ENCODE data around the gene RGS12.

RGS12 gene

GRCh38 chr4:3292571-3293400 is at the start of gene RGS12:
Gene RGS12 (plus strand): TSS chr4:3293021. CDS start chr4:3316171, 23,150 bp downstream.
- no peak for TF ChIP-seq CTCF (IDR thresholded peaks at IDR 0.05; ENCODE audit: extremely low read depth, missing control alignments)
- peak; percentile 99 for DNase-seq (ENCODE audit: low spot score)

DNA sequence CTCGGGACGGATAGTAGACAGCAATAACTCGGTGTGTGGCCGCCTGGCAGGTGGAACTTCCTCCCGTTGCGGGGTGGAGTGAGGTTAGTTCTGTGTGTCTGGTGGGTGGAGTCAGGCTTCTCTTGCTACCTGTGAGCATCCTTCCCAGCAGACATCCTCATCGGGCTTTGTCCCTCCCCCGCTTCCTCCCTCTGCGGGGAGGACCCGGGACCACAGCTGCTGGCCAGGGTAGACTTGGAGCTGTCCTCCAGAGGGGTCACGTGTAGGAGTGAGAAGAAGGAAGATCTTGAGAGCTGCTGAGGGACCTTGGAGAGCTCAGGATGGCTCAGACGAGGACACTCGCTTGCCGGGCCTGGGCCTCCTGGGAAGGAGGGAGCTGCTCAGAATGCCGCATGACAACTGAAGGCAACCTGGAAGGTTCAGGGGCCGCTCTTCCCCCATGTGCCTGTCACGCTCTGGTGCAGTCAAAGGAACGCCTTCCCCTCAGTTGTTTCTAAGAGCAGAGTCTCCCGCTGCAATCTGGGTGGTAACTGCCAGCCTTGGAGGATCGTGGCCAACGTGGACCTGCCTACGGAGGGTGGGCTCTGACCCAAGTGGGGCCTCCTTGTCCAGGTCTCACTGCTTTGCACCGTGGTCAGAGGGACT is 49.6 kb upstream of the RGS12 start:
- no peak for DNase-seq (ENCODE audit: low spot score)
- no peak for TF ChIP-seq CTCF (IDR thresholded peaks at IDR 0.05; ENCODE audit: extremely low read depth, missing control alignments)

- TF ChIP-seq CTCF (IDR thresholded peaks at IDR 0.05; ENCODE audit: extremely low read depth, missing control alignments): no peak
- DNase-seq (ENCODE audit: low spot score): no peak
These were observed 48.8 kb upstream of the RGS12 start for GRCh38 chr4:3244002-3244401.

GRCh38 chr4:3244747-3245146 is 48.1 kb upstream of the RGS12 start:
- no peak for TF ChIP-seq CTCF (IDR thresholded peaks at IDR 0.05; ENCODE audit: extremely low read depth, missing control alignments)
- DNase-seq (ENCODE audit: low spot score): no peak

- no peak for DNase-seq (ENCODE audit: low spot score)
- TF ChIP-seq CTCF (IDR thresholded peaks at IDR 0.05; ENCODE audit: extremely low read depth, missing control alignments): no peak
These were observed 47.1 kb upstream of the RGS12 start for GRCh38 chr4:3245676-3246075.

GRCh38 chr4:3246458-3247398 is 46.1 kb upstream of the RGS12 start:
- no peak for DNase-seq (ENCODE audit: low spot score)
- TF ChIP-seq CTCF (IDR thresholded peaks at IDR 0.05; ENCODE audit: extremely low read depth, missing control alignments): no peak
